GM12878 (cell line): ENCODE measurements around the gene POC5. TPM values are rescaled to one million over a fixed set of nuclear protein-coding genes. Genes with fewer than 3 reads are reported as not detected.

Source experiments
- ATAC-seq: fragments of 200-7000 bp; cut with Tn5 transposase; 3 replicates; pipeline ENCODE4 v1.9.1; 2020; ENCODE audit warnings: mild to moderate bottlenecking, moderate library complexity
- BruUV-seq: library from RNA; stranded (reverse); fragments of 400-500 nt; replicated peaks from 2 replicates; lab custom pipeline; 2021; lab: Mats Ljungman, UMichigan
- CTCF ChIA-PET: fragments of 300-600 bp; sonication (Branson Sonifier 250); formaldehyde crosslinking; extraction: SDS; loops from one replicate; lab custom pipeline; 2021; ENCODE audit warnings: inconsistent platforms; lab: Yijun Ruan, JAX
- POLR2A ChIA-PET: fragments of 350-600 bp; formaldehyde crosslinking; extraction: SDS; loops from one replicate; lab custom pipeline; 2021; ENCODE audit warnings: inconsistent platforms; lab: Charles Lee
- RAD21 ChIA-PET: fragments of 300-600 bp; sonication (Branson Sonifier 250); formaldehyde crosslinking; loops from one replicate; lab custom pipeline; 2023; ENCODE audit warnings: antibody characterized with exemption; ENCODE audit not compliant: unreplicated experiment; lab: Charles Lee
- SMC1A ChIA-PET: fragments of 300-600 bp; sonication (Branson Sonifier 250); formaldehyde crosslinking; loops from one replicate; lab custom pipeline; 2023; ENCODE audit not compliant: unreplicated experiment, uncharacterized antibody; lab: Charles Lee
- DNase-seq: peaks from one replicate; pipeline ENCODE4 v3.0.0-alpha.2; 2011; ENCODE audit warnings: low read depth, low spot score
- FAIRE-seq: peaks from 3 replicates; lab custom pipeline; 2011; peaks lifted over from hg19 to GRCh38; lab: Jason Lieb, UNC
- H2AFZ ChIP-seq: 2 replicates; pipeline ENCODE4 v1.6.0; 2011; ENCODE audit warnings: low read depth, low read length, control low read depth; ENCODE audit not compliant: control insufficient read depth
- H3K27ac ChIP-seq: 2 replicates; pipeline ENCODE4 v1.5.1; 2011; ENCODE audit warnings: control low read depth; ENCODE audit not compliant: control insufficient read depth, insufficient read depth
- H3K27me3 ChIP-seq, 2 experiments: replicated peaks in 1 of 2; 2 replicates each; pipeline versions ENCODE4 v1.6.0 to v1.6.1; 2011; ENCODE audit warnings: low read length in 1 of 2; ENCODE audit not compliant: control insufficient read depth in 2 of 2, insufficient read depth in 2 of 2
- H3K36me3 ChIP-seq, 2 experiments: 2 replicates each; pipeline ENCODE4 v1.5.1; 2011; ENCODE audit warnings: low read length in 1 of 2; ENCODE audit not compliant: control insufficient read depth in 2 of 2, insufficient read depth in 2 of 2
- H3K4me1 ChIP-seq: 2 replicates; pipeline ENCODE4 v1.6.1; 2011; ENCODE audit warnings: mild to moderate bottlenecking, low read length, moderate library complexity, mixed read lengths; ENCODE audit not compliant: control insufficient read depth, insufficient read depth
- H3K4me2 ChIP-seq: 2 replicates; pipeline ENCODE4 v1.6.0; 2011; ENCODE audit warnings: control low read depth; ENCODE audit not compliant: control insufficient read depth, insufficient read depth
- H3K4me3 ChIP-seq: fragments of 200-600 bp; sonication (generic); 2 replicates; pipeline ENCODE4 v1.5.1; 2016
- H3K79me2 ChIP-seq: 2 replicates; pipeline ENCODE4 v1.6.0; 2011; ENCODE audit warnings: low read length; ENCODE audit not compliant: control insufficient read depth, insufficient read depth
- H3K9ac ChIP-seq: 2 replicates; pipeline ENCODE4 v1.8.0; 2011; ENCODE audit warnings: low read length, control low read depth, mixed read lengths; ENCODE audit not compliant: control insufficient read depth, insufficient read depth
- H3K9me3 ChIP-seq: replicated peaks from 3 replicates; pipeline ENCODE4 v1.5.1; 2011; ENCODE audit warnings: mild to moderate bottlenecking, low read length; ENCODE audit not compliant: control insufficient read depth, insufficient read depth
- H4K20me1 ChIP-seq: 2 replicates; pipeline ENCODE4 v1.6.0; 2011; ENCODE audit not compliant: control insufficient read depth, insufficient read depth
- ASH2L ChIP-seq: fragments of 300-600, 200-600 bp; sonication (generic); IDR thresholded peaks from 2 replicates; pipeline ENCODE4 v1.6.1; 2017; ENCODE audit warnings: low read depth, mild to moderate bottlenecking, borderline replicate concordance
- CREB1 ChIP-seq: IDR thresholded peaks from 2 replicates; pipeline ENCODE4 v1.6.1; 2012; ENCODE audit warnings: low read depth, mild to moderate bottlenecking, inconsistent platforms
- ETV6 ChIP-seq, 2 experiments: fragments of 450-650 bp in 1 of 2; IDR thresholded peaks in 1 of 2; conservative IDR thresholded peaks in 1 of 2; 2 replicates each; pipeline ENCODE4 v1.6.1; 2014; ENCODE audit warnings: antibody characterized with exemption in 1 of 2, borderline replicate concordance in 1 of 2, low read depth in 1 of 2, mild to moderate bottlenecking in 1 of 2, moderate library complexity in 1 of 2
- GABPA ChIP-seq: IDR thresholded peaks from 2 replicates; pipeline ENCODE4 v1.6.1; 2014; ENCODE audit warnings: antibody characterized with exemption, low read depth, mild to moderate bottlenecking, inconsistent platforms
- HDAC2 ChIP-seq: fragments of 200-600 bp; sonication (generic); IDR thresholded peaks from 2 replicates; pipeline ENCODE4 v1.6.1; 2017
- KAT2A ChIP-seq: conservative IDR thresholded peaks from 2 replicates; pipeline ENCODE4 v1.6.1; 2011; ENCODE audit warnings: low read depth, low read length; ENCODE audit not compliant: control insufficient read depth
- NR2C1 ChIP-seq: fragments of 450-650 bp; IDR thresholded peaks from 2 replicates; pipeline ENCODE4 v1.6.1; 2017; ENCODE audit warnings: antibody characterized with exemption, mild to moderate bottlenecking, moderate library complexity
- SIX5 ChIP-seq: IDR thresholded peaks from 2 replicates; pipeline ENCODE4 v1.6.1; 2011; ENCODE audit warnings: mild to moderate bottlenecking, low read depth, low read length, moderate library complexity; ENCODE audit not compliant: severe bottlenecking
- SMAD5 ChIP-seq: IDR thresholded peaks from 2 replicates; pipeline ENCODE4 v1.6.1; 2016; ENCODE audit warnings: antibody characterized with exemption, low read depth
- SPI1 ChIP-seq: IDR thresholded peaks from 2 replicates; pipeline ENCODE4 v1.6.1; 2011; ENCODE audit warnings: low read depth, mild to moderate bottlenecking, low read length, moderate library complexity, borderline replicate concordance; ENCODE audit not compliant: insufficient read depth
- TCF12 ChIP-seq: IDR thresholded peaks from 2 replicates; pipeline ENCODE4 v1.6.1; 2011; ENCODE audit warnings: low read depth, mild to moderate bottlenecking, low read length
- USF2 ChIP-seq: IDR thresholded peaks from 2 replicates; pipeline ENCODE4 v1.6.1; 2011; ENCODE audit warnings: low read depth, low read length, improper control_type of control experiment, borderline replicate concordance
- WGBS: methylation state at CpG from one replicate; pipeline ENCODE4 v1.1.6; 2016; ENCODE audit warnings: low lambda C conversion rate; ENCODE audit not compliant: insufficient replicate concordance, insufficient coverage; ENCODE audit errors: missing lambda C conversion rate; 5-methylcytosine and 5-hydroxymethylcytosine counted together
- in situ Hi-C: fragments of 300-500 bp; cut with MboI; formaldehyde crosslinking; loops from 9 replicates; pipeline ENCODE4 v1.14.3; 2018; ENCODE audit warnings: mixed read lengths
- intact Hi-C: fragments of 100-400 bp; cut with micrococcal nuclease; formaldehyde crosslinking; loops from one replicate; pipeline ENCODE4 v1.14.2; 2022; ENCODE audit not compliant: unreplicated experiment
- polyA plus RNA-seq, 11 experiments: library from polyadenylated mRNA; depleted of rRNA in 4 of 11; unstranded in 6 of 11; stranded (reverse) in 5 of 11; fragments of >200 nt; fragmentation: Nextera tagmentation in 4 of 11; fragmentation: Illumina TruSeq in 1 of 11; extraction: Ambion mirVana in 4 of 11; extraction: Trizol in 1 of 11; gene quantifications; 1 replicate in 1 of 11; 2 replicates in 10 of 11; pipeline versions ENCODE4 v1.2.1 to v1.2.3, GENCODE V29; 2011 to 2016; ENCODE audit warnings: inconsistent platforms in 2 of 11, missing spikeins in 2 of 11, low read depth in 1 of 11
- total RNA-seq, 4 experiments: library from RNA; depleted of rRNA in 3 of 4; stranded (reverse); fragments of >200 nt in 3 of 4; fragmentation: Illumina TruSeq in 1 of 4; extraction: Trizol in 1 of 4; gene quantifications; 2 replicates each; pipeline versions ENCODE4 v1.2.1 to v1.2.3, GENCODE V29; 2013 to 2021

Gene POC5
- total and polyA plus RNA-seq, 10 of the 15 experiments (the other 5 are each of a cell fraction or from before 2014, with no cell fraction given), result 13.1 to 25.6 (median 21.8) TPM

GRCh38 chr5:75632321-75632720, 84.9 kb downstream of the POC5 start:
- POLR2A ChIA-PET, result no interaction called here
- H3K36me3 ChIP-seq, result no peaks in the 10 kb centered on the region
- H2AFZ ChIP-seq, result no peak overlapping the region
- no peak overlapping the region for H3K9ac ChIP-seq
- no peak overlapping the region for H3K27ac ChIP-seq
- no peak overlapping the region for H3K4me2 ChIP-seq
- SMC1A ChIA-PET, result no interaction called here
- WGBS, result 90% methylated on average over 1 of the region's 1 CpG
- no peak for TF ChIP-seq GABPA
- no peak for TF ChIP-seq USF2
- TF ChIP-seq CREB1, result no peak
- TF ChIP-seq HDAC2, result no peak
- TF ChIP-seq ASH2L, result no peak
- TF ChIP-seq NR2C1, result no peak
- no peak for TF ChIP-seq KAT2A
- TF ChIP-seq SMAD5, result no peak
- no peak for TF ChIP-seq SIX5
- TF ChIP-seq TCF12, result no peak
- TF ChIP-seq SPI1, result no peak
- TF ChIP-seq ETV6 (conservative IDR thresholded peaks at IDR 0.05 in 1 of 2, IDR thresholded peaks at IDR 0.05 in 1 of 2; ENCODE audit: borderline replicate concordance in 1 of 2, low read depth in 1 of 2), result no peak
- TF ChIP-seq, all 136 proteins: peak for 0
- H3K27me3 ChIP-seq, result no peaks in the 10 kb centered on the region
- in situ Hi-C loops, result no loop called here
- FAIRE-seq, result no peak
- DNase-seq, result no peak
- H3K79me2 ChIP-seq, result no peaks in the 10 kb centered on the region
- H3K4me3 ChIP-seq, result no peak overlapping the region
- ChIA-PET CTCF (no interaction called here), RAD21 (no interaction called here)
- H3K4me1 ChIP-seq, result no peaks in the 10 kb centered on the region
- H4K20me1 ChIP-seq, result no peaks in the 10 kb centered on the region
- intact Hi-C loops, result no loop called here
- ATAC-seq, result no peak
- no TSS peak for BruUV-seq
- H3K9me3 ChIP-seq, result no peaks in the 10 kb centered on the region
